Panc1 (cell line): ENCODE measurements around the gene ABCC3. TPM values are rescaled to one million over a fixed set of nuclear protein-coding genes. Genes with fewer than 3 reads are reported as not detected.

Source experiments
- ATAC-seq: fragments of 200-7000 bp; cut with Tn5 transposase; 2 replicates; pipeline ENCODE4 v1.9.1; 2020; ENCODE audit warnings: mild to moderate bottlenecking, moderate library complexity
- BruUV-seq: library from RNA; stranded (reverse); fragments of 400-500 nt; replicated peaks from 2 replicates; lab custom pipeline; 2021; lab: Mats Ljungman, UMichigan
- CTCF ChIA-PET: fragments of 300-600 bp; sonication (Branson Sonifier 250); formaldehyde crosslinking; loops from one replicate; lab custom pipeline; 2022; ENCODE audit warnings: antibody characterized with exemption; lab: Charles Lee
- POLR2A ChIA-PET: fragments of 300-600 bp; sonication (Branson Sonifier 250); formaldehyde crosslinking; loops from one replicate; lab custom pipeline; 2022; ENCODE audit warnings: antibody characterized with exemption; lab: Charles Lee
- DNase-seq: peaks from one replicate; pipeline ENCODE4 v3.0.0-alpha.2; 2010; ENCODE audit warnings: low read depth, low spot score
- H3K27ac ChIP-seq: 2 replicates; pipeline ENCODE4 v1.5.1; 2011; ENCODE audit warnings: mild to moderate bottlenecking, low read length, inconsistent platforms
- H3K27me3 ChIP-seq: fragments of 200-500 bp; sonication (Bioruptor generic); 2 replicates; pipeline ENCODE4 v1.6.0; 2014; ENCODE audit warnings: low read length, inconsistent platforms; ENCODE audit not compliant: control insufficient read depth, insufficient read depth
- H3K36me3 ChIP-seq: fragments of 200-500 bp; sonication (Bioruptor generic); 2 replicates; pipeline ENCODE4 v1.5.1; 2014; ENCODE audit warnings: inconsistent platforms, mild to moderate bottlenecking, low read length, moderate library complexity; ENCODE audit not compliant: control insufficient read depth, insufficient read depth
- H3K4me1 ChIP-seq: 2 replicates; pipeline ENCODE4 v1.5.1; 2011; ENCODE audit warnings: inconsistent platforms, mild to moderate bottlenecking, low read length, moderate library complexity; ENCODE audit not compliant: control insufficient read depth, insufficient read depth
- H3K4me3 ChIP-seq, 2 experiments: 2 replicates each; pipeline ENCODE4 v1.5.1; 2011 to 2012; ENCODE audit warnings: low read depth in 2 of 2, low read length in 2 of 2, mild to moderate bottlenecking in 2 of 2, inconsistent platforms in 1 of 2, moderate library complexity in 1 of 2
- H3K9me3 ChIP-seq: fragments of 200-500 bp; sonication (Bioruptor generic); 2 replicates; pipeline ENCODE4 v1.5.1; 2014; ENCODE audit warnings: low read depth, mild to moderate bottlenecking, inconsistent platforms, low read length, moderate library complexity; ENCODE audit not compliant: control insufficient read depth, insufficient read depth
- CTCF ChIP-seq: fragments of 450-650 bp; IDR thresholded peaks from 2 replicates; pipeline ENCODE4 v1.5.1; 2017; ENCODE audit warnings: mild to moderate bottlenecking
- POLR2AphosphoS5 ChIP-seq: IDR thresholded peaks from 2 replicates; pipeline ENCODE4 v1.6.1; 2012; ENCODE audit warnings: mild to moderate bottlenecking, low read depth, low read length, moderate library complexity
- REST ChIP-seq, 2 experiments: IDR thresholded peaks; 2 replicates each; pipeline ENCODE4 v1.6.1; 2011 to 2012; ENCODE audit warnings: low read depth in 2 of 2, control low read depth in 1 of 2, low read length in 1 of 2, mild to moderate bottlenecking in 1 of 2, moderate library complexity in 1 of 2; ENCODE audit not compliant: insufficient read depth in 1 of 2
- SIN3A ChIP-seq: IDR thresholded peaks from 2 replicates; pipeline ENCODE4 v1.6.1; 2012; ENCODE audit warnings: low read depth, mild to moderate bottlenecking, low read length, moderate library complexity, borderline replicate concordance; ENCODE audit not compliant: insufficient read depth
- TCF7L2 ChIP-seq: IDR thresholded peaks from 2 replicates; pipeline ENCODE4 v1.6.1; 2011; ENCODE audit warnings: mild to moderate bottlenecking, low read depth, low read length, inconsistent platforms
- in situ Hi-C: cut with HindIII; loops from 2 replicates; pipeline ENCODE4 v1.10.0; 2016; ENCODE audit warnings: low sequenced_read_pairs, low pct_unique_long_range_greater_than_20kb
- intact Hi-C: fragments of 100-400 bp; cut with micrococcal nuclease; formaldehyde crosslinking; loops from one replicate; pipeline ENCODE4 v1.10.0; 2022; ENCODE audit not compliant: unreplicated experiment
- total RNA-seq: library from RNA; stranded (reverse); gene quantifications from one replicate; pipeline ENCODE4 v1.2.1, GENCODE V29; 2021; ENCODE audit not compliant: unreplicated experiment

The ABCC3 gene
- total RNA-seq, 1 experiment from 2014 or later, result 128 TPM

- no TSS peak for BruUV-seq
- DNase-seq, result no peak
- no peak for ATAC-seq
- H3K27me3 ChIP-seq, result no peaks in the 10 kb centered on the region
- peaks cover 90% of the 10 kb centered on the region for H3K4me1 ChIP-seq
- in situ Hi-C loops, result no loop called here
- H3K9me3 ChIP-seq, result no peaks in the 10 kb centered on the region
- peak overlapping the region; percentile 100 for H3K27ac ChIP-seq
- H3K4me3 ChIP-seq, result no peak overlapping the region
- CTCF ChIA-PET, result no interaction called here
- POLR2A ChIA-PET, result no interaction called here
- no peaks in the 10 kb centered on the region; the same call in 1 of the 2 replicates for H3K36me3 ChIP-seq
- intact Hi-C loops, result loop anchor here (5.0 kb wide), 1 partner anchor 151 kb away; no protein-coding TSS in a partner anchor
- TF ChIP-seq CTCF, result no peak
- TF ChIP-seq POLR2AphosphoS5, result no peak
- TF ChIP-seq TCF7L2, result no peak
Observed at GRCh38 chr17:50633683-50634082, 998 bp upstream of the ABCC3 start.

- BruUV-seq, result no TSS peak
- DNase-seq, result no peak
- CTCF ChIA-PET, result no interaction called here
- Histone ChIP-seq H3K27me3 (no peaks in the 10 kb centered on the region), H3K4me3 (peak overlapping the region; percentile 66 to 78), H3K9me3 (no peaks in the 10 kb centered on the region), H3K27ac (peak overlapping the region; percentile 100), H3K36me3 (no peaks in the 10 kb centered on the region; the same call in 1 of the 2 replicates), H3K4me1 (peaks cover 90% of the 10 kb centered on the region)
- TF ChIP-seq CTCF (no peak), POLR2AphosphoS5 (peak; percentile 17; the same call in 1 of the 2 replicates), REST (IDR thresholded peaks at IDR 0.05; ENCODE audit: insufficient read depth in 1 of 2, low read depth in 2 of 2, low read length in 1 of 2) (no peak), TCF7L2 (no peak), SIN3A (peak; percentile 26; the same call in 1 of the 2 replicates)
- 0 out of 2 replicates have a peak, but pooled peaks have one; percentile 3 for ATAC-seq
- intact Hi-C loops (loop anchor here (5.0 kb wide), 1 partner anchor 153 kb away; no protein-coding TSS in a partner anchor), in situ Hi-C loops (no loop called here)
- POLR2A ChIA-PET, result no interaction called here
Observed at GRCh38 chr17:50634915-50635731, 442 bp downstream of the ABCC3 start.
